ENCODE results near the gene FOXA3.

GRCh38 chr19:45913874-45914830 lies 50.0 kb downstream of the FOXA3 start, which contains the start of gene NANOS2:
- TF ChIP-seq NFXL1 (IDR thresholded peaks at IDR 0.05; ENCODE audit: borderline replicate concordance) (no peak), SIN3A (IDR thresholded peaks at IDR 0.05; ENCODE audit: low read depth, low read length) (no peak)

All from GM12878 (cell line).